Cardiac fibroblast (primary cell): ENCODE results near the gene GRAMD1B.

ENCODE experiments used
- DNase-seq, 2 donors: peaks; one replicate each; pipeline versions ENCODE4 v3.0.0 to v3.0.0-alpha.2; 2010; ENCODE audit warnings: low read depth in 2 of 2
- H3K4me3 ChIP-seq, 2 donors: replicated peaks in 1 of 2; 1 replicate in 1 of 2; 2 replicates in 1 of 2; pipeline ENCODE4 v1.5.1; 2011; ENCODE audit warnings: low read depth in 2 of 2, low read length in 2 of 2, mild to moderate bottlenecking in 2 of 2, moderate library complexity in 1 of 2
- CTCF ChIP-seq: IDR thresholded peaks from one replicate; pipeline ENCODE4 v1.5.1; 2011; ENCODE audit warnings: low read depth, mild to moderate bottlenecking, low read length, inconsistent platforms

The GRAMD1B gene

GRCh38 chr11:123588117-123588863 lies 158.2 kb downstream of the GRAMD1B start:
- no peak for TF ChIP-seq CTCF
- no peak overlapping the region for H3K4me3 ChIP-seq
- no peak for DNase-seq

- no peak for TF ChIP-seq CTCF
- DNase-seq = no peak
- H3K4me3 ChIP-seq = no peak overlapping the region
Observed at GRCh38 chr11:123588864-123589262, 158.8 kb downstream of the GRAMD1B start.

GRCh38 chr11:123590296-123590912 lies 160.3 kb downstream of the GRAMD1B start:
- no peak for TF ChIP-seq CTCF
- H3K4me3 ChIP-seq = no peak overlapping the region
- DNase-seq = peak; percentile 16 to 59

- no peak for DNase-seq
- no peak overlapping the region for H3K4me3 ChIP-seq
- TF ChIP-seq CTCF = no peak
Observed at GRCh38 chr11:123593570-123593969, 163.5 kb downstream of the GRAMD1B start.

GRCh38 chr11:123594188-123594901 lies 164.3 kb downstream of the GRAMD1B start:
- DNase-seq = peak in 1 of 2 donors; percentile 10
- H3K4me3 ChIP-seq = no peak overlapping the region
- no peak for TF ChIP-seq CTCF

GRCh38 chr11:123594921-123595320 lies 164.9 kb downstream of the GRAMD1B start:
- H3K4me3 ChIP-seq = no peak overlapping the region
- no peak for DNase-seq
- no peak for TF ChIP-seq CTCF
